Common myeloid progenitor, CD34-positive (primary cell): Measurements from ENCODE around the gene CKLF.

Source experiments
- CTCF ChIA-PET: fragments of 350-600 bp; sonication (Branson Sonifier 250); formaldehyde crosslinking; loops from one replicate; lab custom pipeline; 2021; ENCODE audit warnings: antibody characterized with exemption; lab: Charles Lee
- POLR2A ChIA-PET: fragments of 350-600 bp; sonication (Branson Sonifier 250); formaldehyde crosslinking; loops from one replicate; lab custom pipeline; 2021; ENCODE audit warnings: antibody characterized with exemption; lab: Charles Lee
- DNase-seq, 3 donors: peaks; one replicate each; pipeline versions ENCODE4 v3.0.0 to v3.0.0-alpha.2; 2013
- H3K27ac ChIP-seq, 2 experiments: 1 replicate in 1 of 2; 2 replicates in 1 of 2; pipeline ENCODE4 v1.7.0; 2013; ENCODE audit warnings: inconsistent platforms in 2 of 2, low read length in 2 of 2, mild to moderate bottlenecking in 2 of 2, low read depth in 1 of 2, moderate library complexity in 1 of 2; ENCODE audit not compliant: severe bottlenecking in 2 of 2, insufficient read depth in 1 of 2, poor library complexity in 1 of 2
- H3K27me3 ChIP-seq, 5 experiments: replicated peaks in 2 of 5; 1 replicate in 3 of 5; 2 replicates in 2 of 5; pipeline versions ENCODE4 v1.6.1 to v1.7.0; 2013; ENCODE audit warnings: low read length in 4 of 5, mild to moderate bottlenecking in 2 of 5, moderate library complexity in 2 of 5, inconsistent platforms in 1 of 5; ENCODE audit not compliant: insufficient read depth in 5 of 5, control insufficient read depth in 4 of 5
- H3K36me3 ChIP-seq, 4 experiments: 1 replicate in 2 of 4; 2 replicates in 2 of 4; pipeline versions ENCODE4 v1.6.1 to v1.7.0; 2013; ENCODE audit warnings: low read length in 3 of 4, control low read depth in 1 of 4, mild to moderate bottlenecking in 1 of 4; ENCODE audit not compliant: control insufficient read depth in 4 of 4, insufficient read depth in 4 of 4
- H3K4me1 ChIP-seq, 4 experiments: 1 replicate in 3 of 4; 2 replicates in 1 of 4; pipeline versions ENCODE4 v1.6.1 to v1.7.1; 2013; ENCODE audit warnings: low read length in 3 of 4, mild to moderate bottlenecking in 3 of 4, control low read depth in 1 of 4, inconsistent platforms in 1 of 4, moderate library complexity in 1 of 4; ENCODE audit not compliant: control insufficient read depth in 4 of 4, insufficient read depth in 4 of 4; ENCODE audit errors: control extremely low read depth in 1 of 4
- H3K4me3 ChIP-seq, 7 experiments: 1 replicate in 4 of 7; 2 replicates in 3 of 7; pipeline versions ENCODE4 v1.5.1 to v1.7.0; 2013; ENCODE audit warnings: mild to moderate bottlenecking in 7 of 7, low read length in 6 of 7, moderate library complexity in 6 of 7, inconsistent platforms in 2 of 7, low read depth in 2 of 7, control low read depth in 1 of 7; ENCODE audit not compliant: insufficient read depth in 4 of 7, control insufficient read depth in 1 of 7; ENCODE audit errors: extremely low read depth in 1 of 7
- H3K9me3 ChIP-seq, 5 experiments: 1 replicate in 4 of 5; 2 replicates in 1 of 5; pipeline versions ENCODE4 v1.6.1 to v1.7.1; 2013; ENCODE audit warnings: low read length in 4 of 5, mild to moderate bottlenecking in 2 of 5, inconsistent platforms in 1 of 5, low read depth in 1 of 5, moderate library complexity in 1 of 5; ENCODE audit not compliant: control insufficient read depth in 4 of 5, insufficient read depth in 2 of 5; ENCODE audit errors: control extremely low read depth in 1 of 5
- WGBS: methylation state at CpG from one replicate; pipeline ENCODE4 v1.1.5; 2013; ENCODE audit not compliant: insufficient coverage; 5-methylcytosine and 5-hydroxymethylcytosine counted together

The CKLF gene

GRCh38 chr16:66600477-66600876 is 48.1 kb downstream of the CKLF start:
- no peak overlapping the region for H3K4me3 ChIP-seq
- POLR2A ChIA-PET = interaction anchor here (0.6 kb wide), 1 partner anchor 52 kb away, joined by 3 read pairs; no protein-coding TSS in a partner anchor
- H3K27ac ChIP-seq = no peak overlapping the region
- peaks cover 0 to 15% (median 4%) of the 10 kb centered on the region in 5 experiments for H3K9me3 ChIP-seq
- no peaks in the 10 kb centered on the region for H3K27me3 ChIP-seq
- CTCF ChIA-PET = interaction anchor here (1.3 to 5.1 kb wide), 2 partner anchors 11 to 51 kb away, joined by 3 to 27 read pairs; no protein-coding TSS in a partner anchor
- DNase-seq = no peak
- H3K4me1 ChIP-seq = peaks cover 0 to 19% (median 12%) of the 10 kb centered on the region in 4 experiments
- H3K36me3 ChIP-seq = no peaks in the 10 kb centered on the region
- 100% methylated on average over 1 of the region's 1 CpG for WGBS

DNA sequence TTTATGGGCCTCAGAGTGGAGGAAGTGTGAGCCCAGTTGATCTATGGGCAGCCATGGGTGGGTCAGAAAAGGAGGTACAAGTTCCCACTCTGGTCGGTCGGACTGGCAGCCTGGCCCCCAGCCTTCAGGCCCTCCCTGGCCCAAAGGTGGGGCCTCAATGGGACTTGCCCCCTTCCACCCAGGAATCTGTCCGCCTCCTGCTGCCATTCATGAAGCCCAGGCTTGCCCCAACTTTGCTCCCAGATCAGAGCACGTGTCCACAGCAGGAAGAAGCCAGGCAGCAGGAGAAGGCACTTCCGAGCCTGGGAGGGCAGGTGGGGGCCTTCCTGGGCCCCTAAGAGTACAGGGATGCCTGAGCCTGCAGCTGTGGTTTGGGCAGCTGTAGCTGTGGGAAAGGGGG is 49.1 kb downstream of the CKLF start:
- 98% methylated on average over 5 of the region's 5 CpGs for WGBS
- no peak overlapping the region for H3K4me3 ChIP-seq
- no peaks in the 10 kb centered on the region for H3K27me3 ChIP-seq
- DNase-seq = no peak
- ChIA-PET CTCF (interaction anchor here (1.2 to 5.1 kb wide), 3 partner anchors 12 to 90 kb away, joined by 3 to 27 read pairs (median 3); no protein-coding TSS in a partner anchor), POLR2A (no interaction called here)
- peaks cover 0 to 15% (median 4%) of the 10 kb centered on the region in 5 experiments for H3K9me3 ChIP-seq
- H3K36me3 ChIP-seq = no peaks in the 10 kb centered on the region
- H3K4me1 ChIP-seq = peaks cover 0 to 29% (median 22%) of the 10 kb centered on the region in 4 experiments
- H3K27ac ChIP-seq = no peak overlapping the region

DNA sequence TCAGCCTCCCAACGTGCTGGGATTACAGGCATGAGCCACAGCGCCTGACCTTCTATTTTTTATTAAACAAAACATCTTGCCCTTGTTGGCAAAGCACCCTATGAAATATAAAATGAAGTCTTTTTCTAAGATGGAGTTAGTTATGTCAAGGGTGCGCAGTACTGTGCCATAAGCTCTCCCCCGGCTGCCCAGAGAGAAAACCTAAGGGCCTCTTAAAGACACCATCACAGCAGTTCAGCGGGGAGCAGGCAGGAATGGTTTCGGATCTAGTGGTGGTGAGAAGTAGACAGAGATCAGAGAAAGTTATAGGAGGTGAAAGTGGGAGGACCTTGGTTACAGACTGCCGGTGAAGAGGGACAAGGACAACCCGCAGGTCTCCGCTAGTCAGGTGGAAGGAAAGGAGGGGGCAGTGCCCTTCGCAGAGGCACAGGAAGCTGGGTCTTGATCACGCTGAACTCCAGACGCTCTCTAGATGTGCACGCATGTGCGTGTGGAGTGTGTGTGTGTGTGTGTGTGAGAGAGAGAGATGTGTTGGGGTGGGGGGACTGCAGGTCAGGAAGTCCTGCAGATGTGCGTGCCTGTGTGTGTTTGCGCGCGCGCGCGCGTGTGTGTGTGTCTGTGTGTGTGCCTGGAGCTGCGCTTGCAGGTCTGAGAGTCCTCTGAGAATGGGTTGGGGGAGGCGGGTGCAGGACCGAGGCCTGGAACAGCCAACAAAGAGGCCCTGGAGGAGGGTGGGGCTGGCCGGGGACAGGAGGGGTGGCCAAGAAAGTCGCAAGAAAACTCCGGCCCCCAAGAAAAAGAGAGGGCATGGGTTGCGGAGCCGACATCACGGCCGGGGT is 51.4 kb downstream of the CKLF start:
- H3K36me3 ChIP-seq = peaks cover 0 to 6% (median under 1%) of the 10 kb centered on the region in 4 experiments
- CTCF ChIA-PET = interaction anchor here (0.9 to 1.6 kb wide), 14 partner anchors 9 to 232 kb away, joined by 3 to 6 read pairs (median 4); no protein-coding TSS in a partner anchor
- 7% methylated on average over 19 of the region's 32 CpGs for WGBS
- peaks cover 0 to 48% (median 36%) of the 10 kb centered on the region in 4 experiments for H3K4me1 ChIP-seq
- peak overlapping the region in 1 of 2 experiments; percentile 68 for H3K27ac ChIP-seq
- H3K27me3 ChIP-seq = no peaks in the 10 kb centered on the region
- peak overlapping the region; percentile 27 to 85 (median 77) for H3K4me3 ChIP-seq
- peak; percentile 71 to 95 (median 91) for DNase-seq
- H3K9me3 ChIP-seq = peaks cover 0 to 15% (median 4%) of the 10 kb centered on the region in 5 experiments
- POLR2A ChIA-PET = interaction anchor here (0.6 to 1.8 kb wide), 3 partner anchors 25 to 83 kb away, joined by 3 to 5 read pairs (median 4); partner anchors contain the start of gene CMTM2

DNA sequence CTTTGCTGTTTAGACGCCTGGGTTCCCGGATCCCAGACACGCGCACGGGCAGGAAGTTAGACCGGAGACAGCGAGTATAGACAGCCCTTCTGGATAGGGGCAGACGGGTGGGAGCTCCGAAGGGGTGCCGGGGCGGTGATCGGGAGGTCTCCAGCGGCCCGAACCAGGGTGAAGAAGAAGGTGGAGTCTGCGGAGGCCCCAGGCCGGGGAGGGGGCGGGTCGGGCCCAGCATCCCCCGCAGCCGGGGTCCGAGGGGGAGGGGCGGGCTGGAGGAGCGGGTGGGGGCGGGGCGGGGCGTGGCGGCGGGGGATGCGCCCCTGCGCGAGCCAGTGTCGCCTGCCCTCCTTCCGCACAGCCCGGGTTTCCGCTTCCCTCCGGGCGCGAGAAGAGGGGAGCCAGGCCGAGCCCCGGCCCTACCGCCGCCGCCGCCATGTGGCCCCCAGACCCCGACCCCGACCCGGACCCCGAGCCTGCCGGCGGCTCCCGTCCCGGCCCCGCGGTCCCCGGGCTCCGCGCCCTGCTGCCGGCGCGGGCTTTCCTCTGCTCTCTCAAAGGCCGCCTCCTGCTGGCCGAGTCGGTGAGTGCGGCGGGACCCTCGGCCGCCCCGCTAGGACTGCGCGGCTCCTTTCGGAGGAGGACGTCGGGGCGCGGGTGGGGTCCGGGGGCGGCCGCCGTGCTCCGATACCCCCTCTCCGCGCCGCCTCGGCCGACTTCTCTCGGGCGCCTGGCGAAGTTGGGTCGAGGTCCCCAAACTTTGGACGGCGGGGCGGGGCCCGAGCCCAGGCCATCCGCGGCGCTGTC is 52.2 kb downstream of the CKLF start, which contains the start of gene CMTM3:
Gene CMTM3 (plus strand): TSS at position 329 of the 801 bp plus-strand sequence. CDS start 102 bp downstream, at position 431.
- peak within 1 kb of the TSS; percentile 61 to 85 (median 77) for H3K4me3 ChIP-seq

DNA sequence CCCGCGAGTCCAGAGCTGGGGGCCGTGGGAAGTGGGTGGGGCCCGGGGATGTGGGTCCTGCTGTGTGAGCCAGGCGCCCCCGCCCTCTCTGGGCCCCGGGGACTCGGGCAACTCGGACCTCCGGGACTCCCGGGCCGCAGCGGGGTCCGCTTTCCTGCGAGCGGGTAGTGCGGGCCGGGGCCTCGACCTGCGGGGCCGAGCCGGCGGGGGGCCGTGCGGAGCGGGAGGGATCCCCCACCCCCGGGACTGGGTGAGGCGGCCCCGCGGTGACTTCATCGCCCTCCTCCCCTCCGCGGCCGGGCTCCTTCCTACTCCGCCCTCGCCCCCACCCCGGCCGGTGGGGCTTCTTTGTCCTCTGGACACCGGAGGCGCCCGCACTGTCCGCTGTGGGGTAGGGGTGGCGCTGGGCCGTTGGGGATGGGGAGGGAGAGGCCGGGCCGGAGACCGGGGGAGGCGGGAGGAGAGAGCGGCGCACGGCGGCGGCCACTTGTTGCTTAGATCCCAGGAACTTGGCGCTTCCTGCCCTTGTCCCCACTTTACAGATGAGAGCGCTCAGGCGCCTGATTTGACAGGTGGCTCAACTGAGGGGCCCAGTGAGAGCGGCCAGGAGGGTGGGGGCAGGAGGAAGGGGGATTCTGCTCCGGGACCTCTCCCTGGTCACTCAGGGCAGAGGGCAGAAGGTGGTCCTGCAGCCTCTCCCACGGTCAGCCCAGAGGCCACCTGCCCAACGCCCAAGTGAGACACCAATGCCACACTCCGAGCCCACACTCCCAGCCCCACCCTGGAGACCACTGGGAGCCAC is 53.0 kb downstream of the CKLF start:
- peak in 2 of 3 donors; percentile 49 to 58 for DNase-seq

More for the DNA sequence above, 52.2 kb downstream of the CKLF start, which contains the start of gene CMTM3:
- peak within 1 kb of the TSS in 1 of 2 experiments; percentile 68 for H3K27ac ChIP-seq
- ChIA-PET POLR2A (interaction anchor here (0.6 to 1.8 kb wide), 3 partner anchors 25 to 84 kb away, joined by 3 to 5 read pairs (median 4); partner anchors contain the start of gene CMTM2), CTCF (interaction anchor here (0.9 to 1.6 kb wide), 13 partner anchors 10 to 233 kb away, joined by 3 to 6 read pairs (median 4); no protein-coding TSS in a partner anchor)
- peak; percentile 67 to 80 (median 79) for DNase-seq
- WGBS = 0% methylated on average over 68 of the region's 96 CpGs
- H3K27me3 ChIP-seq = no peaks in the 10 kb centered on the region
- H3K9me3 ChIP-seq = peaks cover 0 to 15% (median 4%) of the 10 kb centered on the region in 5 experiments
- peaks cover 0 to 15% (median 7%) of the 10 kb centered on the region in 4 experiments for H3K36me3 ChIP-seq
- H3K4me1 ChIP-seq = peaks cover 0 to 51% (median 40%) of the 10 kb centered on the region in 4 experiments

More for the DNA sequence above, 53.0 kb downstream of the CKLF start:
- 5% methylated on average over 34 of the region's 61 CpGs for WGBS
- Histone ChIP-seq H3K27me3 (no peaks in the 10 kb centered on the region), H3K36me3 (peaks cover 6 to 23% (median 14%) of the 10 kb centered on the region in 4 experiments), H3K4me3 (peak overlapping the region; percentile 61 to 85 (median 73)), H3K9me3 (peaks cover 0 to 15% (median 4%) of the 10 kb centered on the region in 5 experiments), H3K4me1 (peaks cover 0 to 51% (median 40%) of the 10 kb centered on the region in 4 experiments), H3K27ac (peak overlapping the region in 1 of 2 experiments; percentile 49)
- CTCF ChIA-PET = interaction anchor here (1.5 to 3.3 kb wide), 2 partner anchors 15 to 20 kb away, joined by 6 to 13 read pairs; no protein-coding TSS in a partner anchor
- POLR2A ChIA-PET = interaction anchor here (1.8 kb wide), 1 partner anchor 57 kb away, joined by 5 read pairs; no protein-coding TSS in a partner anchor
